IMR-90 (cell line): ENCODE results near the gene GNB5. TPM values are rescaled to one million over a fixed set of nuclear protein-coding genes. Genes with fewer than 3 reads are reported as not detected.

Source experiments
- ATAC-seq: fragments of 200-7000 bp; cut with Tn5 transposase; 2 replicates; pipeline ENCODE4 v1.9.1; 2020; ENCODE audit warnings: low read depth, mild to moderate bottlenecking, moderate library complexity
- BruUV-seq: library from RNA; stranded (reverse); fragments of 400-500 nt; replicated peaks from 2 replicates; lab custom pipeline; 2021; lab: Mats Ljungman, UMichigan
- CTCF ChIA-PET: fragments of 300-600 bp; formaldehyde crosslinking; extraction: SDS; loops from one replicate; lab custom pipeline; 2021; ENCODE audit warnings: antibody characterized with exemption; lab: Yijun Ruan, JAX
- POLR2A ChIA-PET: fragments of 300-600 bp; sonication (Branson Sonifier 250); formaldehyde crosslinking; loops from one replicate; lab custom pipeline; 2022; ENCODE audit warnings: antibody characterized with exemption; ENCODE audit not compliant: unreplicated experiment; lab: Charles Lee
- DNase-seq: peaks from one replicate; pipeline ENCODE4 v3.0.0; 2013
- H2AFZ ChIP-seq: replicated peaks from 2 replicates; pipeline ENCODE3; 2013; ENCODE audit warnings: low read length, mild to moderate bottlenecking; ENCODE audit not compliant: poor library complexity
- H2AK5ac ChIP-seq: 2 replicates; pipeline ENCODE4 v1.6.1; 2013; ENCODE audit warnings: low read depth, low read length, inconsistent platforms
- H2AK9ac ChIP-seq: replicated peaks from 2 replicates; pipeline ENCODE3; 2013; ENCODE audit warnings: mild to moderate bottlenecking, low read depth, low read length, moderate library complexity; ENCODE audit not compliant: poor library complexity
- H2BK120ac ChIP-seq: 2 replicates; pipeline ENCODE4 v1.6.1; 2013; ENCODE audit warnings: low read depth, low read length, inconsistent platforms
- H2BK15ac ChIP-seq: 3 replicates; pipeline ENCODE4 v1.6.1; 2013; ENCODE audit warnings: low read depth, low read length, inconsistent platforms
- H2BK20ac ChIP-seq: 2 replicates; pipeline ENCODE4 v1.6.1; 2013; ENCODE audit warnings: low read depth, mild to moderate bottlenecking, inconsistent platforms, low read length, moderate library complexity
- H2BK5ac ChIP-seq: 2 replicates; pipeline ENCODE4 v1.6.1; 2013; ENCODE audit warnings: mild to moderate bottlenecking, low read depth, low read length, inconsistent platforms; ENCODE audit not compliant: poor library complexity, severe bottlenecking
- H3K14ac ChIP-seq: replicated peaks from 2 replicates; pipeline ENCODE4 v1.6.1; 2013; ENCODE audit warnings: low read depth, low read length, inconsistent platforms
- H3K18ac ChIP-seq: 2 replicates; pipeline ENCODE4 v1.6.1; 2013; ENCODE audit warnings: low read depth, low read length, control low read depth
- H3K23ac ChIP-seq: 2 replicates; pipeline ENCODE4 v1.6.1; 2013; ENCODE audit warnings: low read depth, low read length, inconsistent platforms
- H3K27ac ChIP-seq: 2 replicates; pipeline ENCODE4 v1.5.1; 2013; ENCODE audit warnings: mild to moderate bottlenecking, control low read depth, low read length; ENCODE audit not compliant: insufficient read depth
- H3K27me3 ChIP-seq: 2 replicates; pipeline ENCODE4 v1.6.1; 2013; ENCODE audit warnings: low read length; ENCODE audit not compliant: control insufficient read depth, insufficient read depth
- H3K36me3 ChIP-seq: 2 replicates; pipeline ENCODE4 v1.6.1; 2013; ENCODE audit warnings: low read length, mixed read lengths; ENCODE audit not compliant: control insufficient read depth, insufficient read depth
- H3K4ac ChIP-seq: 2 replicates; pipeline ENCODE4 v1.6.1; 2013; ENCODE audit warnings: low read depth, low read length, inconsistent platforms
- H3K4me1 ChIP-seq: 2 replicates; pipeline ENCODE4 v1.6.1; 2013; ENCODE audit warnings: low read length, mixed read lengths; ENCODE audit not compliant: control insufficient read depth, insufficient read depth
- H3K4me2 ChIP-seq: 2 replicates; pipeline ENCODE4 v1.6.1; 2013; ENCODE audit warnings: low read depth, mild to moderate bottlenecking, control low read depth, low read length, moderate library complexity
- H3K4me3 ChIP-seq: 2 replicates; pipeline ENCODE4 v1.5.1; 2013; ENCODE audit warnings: low read depth, mild to moderate bottlenecking, control low read depth, low read length, moderate library complexity; ENCODE audit not compliant: insufficient read depth
- H3K56ac ChIP-seq: 2 replicates; pipeline ENCODE4 v1.6.1; 2013; ENCODE audit warnings: low read length, inconsistent platforms; ENCODE audit not compliant: insufficient read depth; ENCODE audit errors: extremely low read depth
- H3K79me1 ChIP-seq, 2 experiments: 2 replicates each; pipeline ENCODE4 v1.6.1; 2013; ENCODE audit warnings: low read length in 2 of 2, inconsistent platforms in 1 of 2, low read depth in 1 of 2
- H3K9ac ChIP-seq: 2 replicates; pipeline ENCODE4 v1.6.1; 2013; ENCODE audit warnings: low read depth, low read length, control low read depth
- H3K9me1 ChIP-seq: 2 replicates; pipeline ENCODE4 v1.6.1; 2013; ENCODE audit warnings: low read length, inconsistent platforms; ENCODE audit not compliant: insufficient read depth
- H3K9me3 ChIP-seq: 2 replicates; pipeline ENCODE4 v1.6.1; 2013; ENCODE audit warnings: low read length; ENCODE audit not compliant: control insufficient read depth, insufficient read depth
- H4K20me1 ChIP-seq: 2 replicates; pipeline ENCODE4 v1.6.1; 2013; ENCODE audit warnings: low read length, inconsistent platforms; ENCODE audit not compliant: insufficient read depth
- H4K5ac ChIP-seq: 2 replicates; pipeline ENCODE4 v1.6.1; 2013; ENCODE audit warnings: mild to moderate bottlenecking, low read depth, low read length, control low read depth
- H4K8ac ChIP-seq, 2 experiments: 2 replicates each; pipeline ENCODE4 v1.6.1; 2013; ENCODE audit warnings: low read depth in 2 of 2, low read length in 2 of 2, control low read depth in 1 of 2, inconsistent platforms in 1 of 2
- H4K91ac ChIP-seq: 2 replicates; pipeline ENCODE4 v1.6.1; 2013; ENCODE audit warnings: low read depth, low read length, inconsistent platforms; ENCODE audit not compliant: insufficient read depth
- CTCF ChIP-seq: conservative IDR thresholded peaks from 2 replicates; pipeline ENCODE4 v1.5.1; 2012; ENCODE audit warnings: mild to moderate bottlenecking, low read depth, low read length, improper control_type of control experiment
- ELK1 ChIP-seq: fragments of 150-350 bp; IDR thresholded peaks from 2 replicates; pipeline ENCODE4 v1.6.1; 2016; ENCODE audit warnings: low read depth, mild to moderate bottlenecking, low read length, moderate library complexity, borderline replicate concordance
- RAD21 ChIP-seq: IDR thresholded peaks from 2 replicates; pipeline ENCODE4 v1.6.1; 2012; ENCODE audit warnings: low read length, improper control_type of control experiment
- RCOR1 ChIP-seq: IDR thresholded peaks from 2 replicates; pipeline ENCODE4 v1.6.1; 2012; ENCODE audit warnings: mild to moderate bottlenecking, low read length, improper control_type of control experiment; ENCODE audit not compliant: insufficient replicate concordance
- SMC3 ChIP-seq: fragments of 150-350 bp; IDR thresholded peaks from 2 replicates; pipeline ENCODE4 v1.6.1; 2016; ENCODE audit warnings: low read depth, mild to moderate bottlenecking, antibody characterized with exemption, low read length, moderate library complexity
- WGBS, 2 experiments: methylation state at CpG; one replicate each; pipeline versions ENCODE4 v1.1.5 to v1.1.7; 2013; ENCODE audit warnings: missing lambda C conversion rate in 2 of 2; ENCODE audit not compliant: insufficient read length in 1 of 2; ENCODE audit errors: extremely low coverage in 2 of 2; 5-methylcytosine and 5-hydroxymethylcytosine counted together
- dilution Hi-C: fragments of 300-500 bp; cut with HindIII; formaldehyde crosslinking; loops from one replicate; pipeline ENCODE4 v1.14.3; 2018; ENCODE audit warnings: low sequenced_read_pairs; ENCODE audit not compliant: unreplicated experiment
- in situ Hi-C: fragments of 300-500 bp; cut with MboI; formaldehyde crosslinking; loops from 3 replicates; pipeline ENCODE4 v1.14.3; 2019; ENCODE audit warnings: low sequenced_read_pairs, inconsistent platforms, mixed read lengths
- intact Hi-C: fragments of 100-400 bp; cut with micrococcal nuclease; formaldehyde crosslinking; loops from 2 replicates; pipeline ENCODE4 v1.10.0; 2022
- polyA plus RNA-seq, 3 experiments: library from polyadenylated mRNA; depleted of rRNA; stranded (reverse); fragments of >200 nt; gene quantifications; 2 replicates each; pipeline ENCODE4 v1.2.3, GENCODE V29; 2012; ENCODE audit warnings: low replicate concordance in 1 of 3
- total RNA-seq: library from RNA; depleted of rRNA; stranded (reverse); fragments of >200 nt; gene quantifications from 2 replicates; pipeline ENCODE4 v1.2.3, GENCODE V29; 2012

The GNB5 gene
- total and polyA plus RNA-seq, 2 of the 4 experiments (the other 2 are of a cell fraction), result 27.7 to 33.2 TPM

- H3K23ac ChIP-seq, result no peak overlapping the region
- peaks cover 20% of the 10 kb centered on the region for H3K9me1 ChIP-seq
- H2AK9ac ChIP-seq, result peak overlapping the region; percentile 52
- peak overlapping the region; percentile 81 for H2AFZ ChIP-seq
- H3K79me1 ChIP-seq, result peaks cover 0 to 13% of the 10 kb centered on the region in 2 experiments; a peak in 2 of 4 replicates
- H4K8ac ChIP-seq, result peak overlapping the region in 1 of 2 experiments; percentile 60; a peak in 2 of 4 replicates
- H2BK15ac ChIP-seq, result peak overlapping the region; percentile 31; the same call in 1 of the 3 replicates
- H3K27me3 ChIP-seq, result no peaks in the 10 kb centered on the region
- peak; percentile 62 for DNase-seq
- peak overlapping the region; percentile 53 for H3K14ac ChIP-seq
- no peak overlapping the region for H3K18ac ChIP-seq
- ATAC-seq, result peak; percentile 47
- no peak overlapping the region for H3K56ac ChIP-seq
- intact Hi-C loops, result loop anchor here (1.0 to 2.0 kb wide), 2 partner anchors 119 to 158 kb away; no protein-coding TSS in a partner anchor
- H4K91ac ChIP-seq, result peak overlapping the region; percentile 57; the same call in 1 of the 2 replicates
- no peak overlapping the region for H4K5ac ChIP-seq
- H3K9me3 ChIP-seq, result no peaks in the 10 kb centered on the region
- H2AK5ac ChIP-seq, result peak overlapping the region; percentile 70; the same call in 1 of the 2 replicates
- peak overlapping the region; percentile 75 for H3K4ac ChIP-seq
- no peak overlapping the region for H3K4me3 ChIP-seq
- in situ Hi-C loops, result no loop called here
- dilution Hi-C loops, result no loop called here
- peak overlapping the region; percentile 37; the same call in 1 of the 2 replicates for H2BK120ac ChIP-seq
- H3K4me1 ChIP-seq, result peaks cover 21% of the 10 kb centered on the region
- H2BK20ac ChIP-seq, result peak overlapping the region; percentile 42; the same call in 1 of the 2 replicates
- H2BK5ac ChIP-seq, result peak overlapping the region; percentile 5
- no peak overlapping the region for H3K27ac ChIP-seq
- no peak overlapping the region for H3K4me2 ChIP-seq
- no peaks in the 10 kb centered on the region for H4K20me1 ChIP-seq
- ChIA-PET POLR2A (no interaction called here), CTCF (interaction anchor here (0.7 to 1.8 kb wide), 5 partner anchors 15 to 158 kb away, joined by 3 to 7 read pairs (median 4); no protein-coding TSS in a partner anchor)
- BruUV-seq, result no TSS peak
- H3K9ac ChIP-seq, result no peak overlapping the region
- 61% methylated on average over 11 of the region's 17 CpGs; no CpG with 5 or more reads in 1 of the 2 experiments for WGBS, 2 experiments
- no peak for TF ChIP-seq RCOR1
- peak; percentile 67 for TF ChIP-seq SMC3
- TF ChIP-seq RAD21, result peak; percentile 79
- no peak for TF ChIP-seq ELK1
- peak; percentile 80 for TF ChIP-seq CTCF
- peaks cover 8% of the 10 kb centered on the region; the same call in 1 of the 2 replicates for H3K36me3 ChIP-seq
These were observed 51.4 kb downstream of the GNB5 start for GRCh38 chr15:52139599-52140462.
